Aorta (tissue), 5 donors: Measurements from ENCODE around the gene PSG3. TPM values are rescaled to one million over a fixed set of nuclear protein-coding genes. Genes with fewer than 3 reads are reported as not detected.
"Not testable (repeated sequence)": the region's sequence is repeated elsewhere in the genome, so short reads cannot be mapped to it uniquely, and the experiment has no call there.

ENCODE experiments used
- ATAC-seq: fragments of 200-7000 bp; cut with Tn5 transposase; one replicate; pipeline ENCODE4 v1.9.1; 2022; ENCODE audit warnings: moderate library complexity; ENCODE audit not compliant: low FRiP score
- DNase-seq, 2 donors: peaks; one replicate each; pipeline ENCODE4 v3.0.0-alpha.2; 2020
- H3K27ac ChIP-seq, 2 donors: one replicate each; pipeline ENCODE4 v1.5.1; 2013; ENCODE audit warnings: low read length in 2 of 2, mild to moderate bottlenecking in 2 of 2, moderate library complexity in 2 of 2, control low read depth in 1 of 2, inconsistent platforms in 1 of 2, low read depth in 1 of 2
- H3K27me3 ChIP-seq, 2 donors: one replicate each; pipeline ENCODE4 v1.6.1; 2013; ENCODE audit warnings: control low read depth in 1 of 2, low read length in 1 of 2, mild to moderate bottlenecking in 1 of 2, moderate library complexity in 1 of 2; ENCODE audit not compliant: insufficient read depth in 2 of 2, control insufficient read depth in 1 of 2
- H3K36me3 ChIP-seq, 2 donors: one replicate each; pipeline ENCODE4 v1.6.1; 2013; ENCODE audit warnings: control low read depth in 1 of 2, low read length in 1 of 2, mild to moderate bottlenecking in 1 of 2; ENCODE audit not compliant: insufficient read depth in 2 of 2, control insufficient read depth in 1 of 2
- H3K4me1 ChIP-seq, 2 donors: one replicate each; pipeline ENCODE4 v1.6.1; 2013; ENCODE audit warnings: low read length in 2 of 2, control low read depth in 1 of 2, mild to moderate bottlenecking in 1 of 2, moderate library complexity in 1 of 2; ENCODE audit not compliant: insufficient read depth in 2 of 2, control insufficient read depth in 1 of 2
- H3K4me3 ChIP-seq, 2 donors: one replicate each; pipeline ENCODE4 v1.5.1; 2013; ENCODE audit warnings: low read length in 2 of 2, control low read depth in 1 of 2, mild to moderate bottlenecking in 1 of 2
- H3K9me3 ChIP-seq: one replicate; pipeline ENCODE4 v1.6.1; 2013; ENCODE audit warnings: mild to moderate bottlenecking, low read length; ENCODE audit not compliant: control insufficient read depth
- WGBS, 2 donors: extraction: QIAGEN DNeasy Blood & Tissue Kit; methylation state at CpG; one replicate each; pipeline ENCODE4 v1.1.7; 2013; 5-methylcytosine and 5-hydroxymethylcytosine counted together
- intact Hi-C, 2 donors: fragments of 100-400 bp; cut with DNase I; formaldehyde crosslinking; loops; one replicate each; pipeline versions ENCODE4 v1.14.2 to v1.15.0; 2022
- polyA plus RNA-seq, 2 donors: library from polyadenylated mRNA; stranded (reverse); fragments of 200-250 nt; gene quantifications; one replicate each; pipeline ENCODE4 v1.2.3, GENCODE V29; 2013
- total RNA-seq, 2 donors: library from RNA; stranded (reverse); fragmentation: NEBNext Ultra II Directional; extraction: Animal tissue kit (Norgen Biotek cat#: 25700); gene quantifications; one replicate each; pipeline ENCODE4 v1.2.1, GENCODE V29; 2021
- donor health status: healthy with polysubstance abuse.
- donor health status: Bipolar disorder and iron deficiency.
- donor health status: DM: no; HTN: no; CAD: no.
- donor health status: DM: no; HTN: no; CAD: no.
- donor health status: DM: yes; HTN: yes; CAD: no.

PSG3 gene
- total and polyA plus RNA-seq, 4 donors, result not detected

- H3K9me3 ChIP-seq, H3K4me1 ChIP-seq, H3K36me3 ChIP-seq, DNase-seq, H3K4me3 ChIP-seq, intact Hi-C loops, ATAC-seq, H3K27ac ChIP-seq, H3K27me3 ChIP-seq: not testable (repeated sequence)
- 52 to 53% methylated on average over 1 of the region's 1 CpG for WGBS, 2 donors
These were observed 26.3 kb downstream of the PSG3 start for GRCh38 chr19:42714000-42714399.

- H3K9me3 ChIP-seq, intact Hi-C loops, H3K27ac ChIP-seq, DNase-seq, H3K4me1 ChIP-seq, H3K27me3 ChIP-seq, H3K4me3 ChIP-seq, H3K36me3 ChIP-seq, ATAC-seq: not testable (repeated sequence)
- 53 to 63% methylated on average over 6 of the region's 6 CpGs for WGBS, 2 donors
These were observed 27.5 kb downstream of the PSG3 start for GRCh38 chr19:42712753-42713152.

- 87 to 100% methylated on average over 1 of the region's 1 CpG for WGBS, 2 donors
These were observed 29.3 kb downstream of the PSG3 start for GRCh38 chr19:42710986-42711385.

GRCh38 chr19:42697884-42698283 lies 42.4 kb downstream of the PSG3 start:
- Histone ChIP-seq H3K27ac (no peak overlapping the region), H3K4me1 (no peaks in the 10 kb centered on the region), H3K4me3 (no peak overlapping the region), H3K9me3 (no peaks in the 10 kb centered on the region), H3K36me3 (no peaks in the 10 kb centered on the region), H3K27me3 (no peaks in the 10 kb centered on the region)
- DNase-seq (no peak), ATAC-seq (no peak)
- 16 to 25% methylated on average over 22 of the region's 22 CpGs for WGBS, 2 donors
- intact Hi-C loops, result no loop called here

More at GRCh38 chr19:42710986-42711385, 29.3 kb downstream of the PSG3 start:
- H3K4me3 ChIP-seq, H3K9me3 ChIP-seq, H3K27ac ChIP-seq, H3K4me1 ChIP-seq, intact Hi-C loops, H3K27me3 ChIP-seq, H3K36me3 ChIP-seq, ATAC-seq, DNase-seq: not testable (repeated sequence)

GRCh38 chr19:42695811-42696503 lies 44.3 kb downstream of the PSG3 start:
- H3K4me1 ChIP-seq, result no peaks in the 10 kb centered on the region
- intact Hi-C loops, result no loop called here
- no peak for DNase-seq
- H3K27me3 ChIP-seq, result no peaks in the 10 kb centered on the region
- no peak overlapping the region for H3K27ac ChIP-seq
- H3K36me3 ChIP-seq, result no peaks in the 10 kb centered on the region
- ATAC-seq, result no peak
- no peak overlapping the region for H3K4me3 ChIP-seq
- H3K9me3 ChIP-seq, result no peaks in the 10 kb centered on the region
- WGBS, 2 donors, result 69 to 73% methylated on average over 12 of the region's 12 CpGs

- Histone ChIP-seq H3K4me3 (no peak overlapping the region), H3K27me3 (no peaks in the 10 kb centered on the region), H3K4me1 (no peaks in the 10 kb centered on the region), H3K27ac (no peak overlapping the region), H3K36me3 (no peaks in the 10 kb centered on the region), H3K9me3 (no peaks in the 10 kb centered on the region)
- WGBS, 2 donors, result 25 to 28% methylated on average over 5 of the region's 5 CpGs
- intact Hi-C loops, result no loop called here
- DNase-seq (no peak), ATAC-seq (no peak)
These were observed 46.4 kb downstream of the PSG3 start for GRCh38 chr19:42693760-42694350.

- intact Hi-C loops, result no loop called here
- H3K27me3 ChIP-seq, result no peaks in the 10 kb centered on the region
- H3K9me3 ChIP-seq, result peaks cover 2% of the 10 kb centered on the region
- ATAC-seq (no peak), DNase-seq (no peak)
- no peak overlapping the region for H3K27ac ChIP-seq
- H3K4me1 ChIP-seq, result no peaks in the 10 kb centered on the region
- no peak overlapping the region for H3K4me3 ChIP-seq
- H3K36me3 ChIP-seq, result no peaks in the 10 kb centered on the region
- 86 to 88% methylated on average over 2 of the region's 2 CpGs for WGBS, 2 donors
These were observed 56.3 kb downstream of the PSG3 start for GRCh38 chr19:42683917-42684513.

- ATAC-seq, H3K4me3 ChIP-seq, H3K27me3 ChIP-seq, DNase-seq, H3K27ac ChIP-seq, H3K36me3 ChIP-seq, intact Hi-C loops, H3K4me1 ChIP-seq, H3K9me3 ChIP-seq: not testable (repeated sequence)
- 94 to 95% methylated on average over 16 to 26 of the region's 27 CpGs for WGBS, 2 donors
These were observed 64.0 kb downstream of the PSG3 start for GRCh38 chr19:42676326-42676725.

- H3K27me3 ChIP-seq, H3K4me1 ChIP-seq: not testable (repeated sequence)
- 71 to 82% methylated on average over 1 of the region's 1 CpG for whole genome bisulfite sequencing, 2 donors
These were observed 65.7 kb downstream of the PSG3 start for GRCh38 chr19:42674549-42674948.

More at GRCh38 chr19:42674549-42674948, 65.7 kb downstream of the PSG3 start:
- H3K4me3 ChIP-seq, intact Hi-C loops, H3K9me3 ChIP-seq, H3K36me3 ChIP-seq, ATAC-seq, H3K27ac ChIP-seq, DNase-seq: not testable (repeated sequence)
